OCI-LY1 (cell line): Measurements from ENCODE around the gene ENSA.

Source experiments
- CTCF ChIP-seq: fragments of 200-600 bp; sonication (generic), shearing (Covaris generic); IDR thresholded peaks from 2 replicates; pipeline ENCODE4 v1.5.1; 2017; ENCODE audit warnings: mild to moderate bottlenecking, antibody characterized with exemption, low read length, moderate library complexity, mixed read lengths
- EZH2 ChIP-seq: fragments of 200-600 bp; sonication (generic), shearing (Covaris generic); IDR thresholded peaks from 2 replicates; pipeline ENCODE4 v1.8.0; 2017; ENCODE audit warnings: borderline replicate concordance, mixed run types, mild to moderate bottlenecking, antibody characterized with exemption, low read length, moderate library complexity, mixed read lengths

GRCh38 chr1:150629115-150629928 is at the start of gene ENSA:
- TF ChIP-seq CTCF (no peak), EZH2 (no peak)
